Caki2 (cell line): ENCODE results near the gene FRS2. TPM values are rescaled to one million over a fixed set of nuclear protein-coding genes. Genes with fewer than 3 reads are reported as not detected.
"Not testable (repeated sequence)": the region's sequence is repeated elsewhere in the genome, so short reads cannot be mapped to it uniquely, and the experiment has no call there.

Experiments used
- DNase-seq: peaks from one replicate; pipeline ENCODE4 v3.0.0-alpha.2; 2015; ENCODE audit warnings: low read depth
- in situ Hi-C: cut with HindIII; loops from 2 replicates; pipeline ENCODE4 v1.10.0; 2016; ENCODE audit warnings: low sequenced_read_pairs, low pct_unique_long_range_greater_than_20kb, mixed read lengths
- total RNA-seq: library from RNA; depleted of rRNA; stranded (reverse); fragments of >200 nt; shearing (Covaris generic); gene quantifications from 2 replicates; pipeline ENCODE4 v1.2.3, GENCODE V29; 2014; ENCODE audit warnings: low replicate concordance; rRNA removed

The FRS2 gene
- total RNA-seq, 1 experiment from 2014 or later = 34.0 TPM

- no peak for DNase-seq
- in situ Hi-C loops = no loop called here
Measured at GRCh38 chr12:69600804-69601203, 130.6 kb downstream of the FRS2 start.

GRCh38 chr12:69601962-69602685 is 131.9 kb downstream of the FRS2 start:
- in situ Hi-C loops = no loop called here
- no peak for DNase-seq

GRCh38 chr12:69602954-69603353 is 132.8 kb downstream of the FRS2 start:
- in situ Hi-C loops = no loop called here
- DNase-seq = no peak

GRCh38 chr12:69603556-69603955 is 133.4 kb downstream of the FRS2 start:
- in situ Hi-C loops, DNase-seq: not testable (repeated sequence)

- DNase-seq, in situ Hi-C loops: not testable (repeated sequence)
Measured at GRCh38 chr12:69604275-69604674, 134.1 kb downstream of the FRS2 start.

- DNase-seq = no peak
- in situ Hi-C loops = no loop called here
Measured at GRCh38 chr12:69608114-69608513, 137.9 kb downstream of the FRS2 start.

GRCh38 chr12:69610126-69610525 is 139.9 kb downstream of the FRS2 start:
- DNase-seq = no peak
- in situ Hi-C loops = no loop called here

GRCh38 chr12:69610729-69611128 is 140.5 kb downstream of the FRS2 start, which contains the start of gene LRRC10:
Gene LRRC10 (minus strand): TSS chr12:69610907. CDS start chr12:69610838, 69 bp downstream.
- DNase-seq = no peak
- in situ Hi-C loops = no loop called here

- in situ Hi-C loops = no loop called here
- no peak for DNase-seq
Measured at GRCh38 chr12:69613351-69613750, 143.2 kb downstream of the FRS2 start.

GRCh38 chr12:69616025-69616424 is 145.8 kb downstream of the FRS2 start:
- in situ Hi-C loops = no loop called here
- DNase-seq = no peak

GRCh38 chr12:69619050-69619449 is 148.9 kb downstream of the FRS2 start:
- in situ Hi-C loops = no loop called here
- no peak for DNase-seq

- DNase-seq = no peak
- in situ Hi-C loops = no loop called here
Measured at GRCh38 chr12:69620077-69620476, 149.9 kb downstream of the FRS2 start.

- no peak for DNase-seq
- in situ Hi-C loops = no loop called here
Measured at GRCh38 chr12:69620921-69621320, 150.7 kb downstream of the FRS2 start.

GRCh38 chr12:69621551-69621950 is 151.4 kb downstream of the FRS2 start:
- in situ Hi-C loops = no loop called here

GRCh38 chr12:69623970-69624369 is 153.8 kb downstream of the FRS2 start:
- DNase-seq = no peak
- in situ Hi-C loops = no loop called here

More at GRCh38 chr12:69621551-69621950, 151.4 kb downstream of the FRS2 start:
- no peak for DNase-seq

GRCh38 chr12:69627501-69627900 is 157.3 kb downstream of the FRS2 start:
- no peak for DNase-seq
- in situ Hi-C loops = no loop called here

Other genes starting within 250 kb of the FRS2 start
- gene CPSF6, start 230.8 kb upstream of the FRS2 start, total RNA-seq = 35.7 and 38.7 TPM in 2 replicates
- gene LYZ, start 122.0 kb upstream of the FRS2 start, total RNA-seq = not detected in 2 replicates
- 99.7 and 114 TPM in 2 replicates for gene YEATS4, start 110.6 kb upstream of the FRS2 start, total RNA-seq
- 577 and 641 TPM in 2 replicates for gene CCT2, start 115.1 kb downstream of the FRS2 start, total RNA-seq
- not detected in 2 replicates for gene LRRC10, start 140.5 kb downstream of the FRS2 start, total RNA-seq
- 0.12 and 0.54 TPM in 2 replicates for gene BEST3, start 228.9 kb downstream of the FRS2 start, total RNA-seq